ENCODE data around the gene CISD1. TPM values are rescaled to one million over a fixed set of nuclear protein-coding genes. Genes with fewer than 3 reads are reported as not detected.

The CISD1 gene
- total and polyA plus RNA-seq, 2 donors (not counting 3 experiments of a cell fraction or from before 2014, with no cell fraction given), result 25.5 to 53.0 TPM

DNA sequence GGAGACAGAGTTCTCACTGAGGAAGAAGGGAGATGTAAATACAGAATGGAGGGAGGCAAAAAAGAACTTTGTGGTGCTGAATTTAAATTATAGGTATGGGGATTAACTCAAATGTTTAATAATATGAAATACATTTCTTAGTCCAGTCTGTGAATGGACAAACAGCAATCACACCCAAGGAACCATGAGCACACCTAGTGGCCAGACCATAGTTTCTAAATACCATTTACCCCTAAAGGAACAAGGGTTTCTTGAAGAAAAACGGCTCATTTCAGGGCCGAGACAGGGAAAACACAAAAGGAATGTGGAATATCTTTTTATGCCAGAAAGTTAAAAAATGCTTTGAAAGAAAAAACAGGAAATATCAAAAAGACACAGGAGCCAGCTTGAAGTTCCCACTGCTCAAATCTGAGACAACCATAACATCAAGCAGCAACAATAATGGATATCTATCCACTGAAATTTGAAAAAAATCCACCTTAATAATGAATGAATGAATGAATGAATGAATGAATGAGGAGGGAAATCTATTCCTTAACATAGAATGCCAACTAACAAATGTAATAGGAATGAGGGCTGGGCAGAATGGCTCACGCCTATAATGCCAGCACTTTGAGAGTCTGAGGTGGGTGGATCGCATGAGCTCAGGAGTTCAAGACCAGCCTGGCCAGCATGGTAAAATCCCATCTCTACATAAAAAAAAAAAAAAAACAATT, 9.8 kb upstream of the CISD1 start:
- no peak for FAIRE-seq
- Histone ChIP-seq H2AFZ (ENCODE audit: low read depth, low read length) (no peak overlapping the region), H3K9me1 (replicated peaks; ENCODE audit: control insufficient read depth, extremely low read depth, insufficient read depth, low read length) (no peaks in the 10 kb centered on the region), H4K20me1 (replicated peaks; ENCODE audit: control insufficient read depth, extremely low read depth, insufficient read depth, low read length) (peaks cover 4% of the 10 kb centered on the region), H3K4me3 (replicated peaks in 1 of 3; ENCODE audit: insufficient read depth in 1 of 3, low read depth in 1 of 3, low read length in 3 of 3) (no peak overlapping the region), H3K27me3 (ENCODE audit: control insufficient read depth in 2 of 2, insufficient read depth in 2 of 2, low read length in 2 of 2) (no peaks in the 10 kb centered on the region), H3K9ac (replicated peaks; ENCODE audit: extremely low read depth, insufficient read depth, low read length) (no peak overlapping the region), H3K4me2 (ENCODE audit: insufficient read depth, low read length) (no peak overlapping the region), H3K9me3 (replicated peaks; ENCODE audit: control insufficient read depth, insufficient read depth, low read length) (no peaks in the 10 kb centered on the region), H3K36me3 (ENCODE audit: control insufficient read depth in 2 of 2, extremely low read depth in 1 of 2, insufficient read depth in 2 of 2, low read length in 2 of 2) (no peaks in the 10 kb centered on the region), H3K4me1 (ENCODE audit: control insufficient read depth, extremely low read depth, insufficient read depth, low read length) (peaks cover 8% of the 10 kb centered on the region), H3K27ac (ENCODE audit: insufficient read depth, low read depth, low read length) (no peak overlapping the region), H3K79me2 (ENCODE audit: control insufficient read depth, insufficient read depth, low read length) (peaks cover 29% of the 10 kb centered on the region)
- ChIA-PET POLR2A (no interaction called here), CTCF (no interaction called here)
- BruUV-seq (replicated peaks), result no TSS peak
- dilution Hi-C loops (cut with MboI; ENCODE audit: extremely low pct_ligation_motif_present, low sequenced_read_pairs), result no loop called here
- TF ChIP-seq, protein P1, sequence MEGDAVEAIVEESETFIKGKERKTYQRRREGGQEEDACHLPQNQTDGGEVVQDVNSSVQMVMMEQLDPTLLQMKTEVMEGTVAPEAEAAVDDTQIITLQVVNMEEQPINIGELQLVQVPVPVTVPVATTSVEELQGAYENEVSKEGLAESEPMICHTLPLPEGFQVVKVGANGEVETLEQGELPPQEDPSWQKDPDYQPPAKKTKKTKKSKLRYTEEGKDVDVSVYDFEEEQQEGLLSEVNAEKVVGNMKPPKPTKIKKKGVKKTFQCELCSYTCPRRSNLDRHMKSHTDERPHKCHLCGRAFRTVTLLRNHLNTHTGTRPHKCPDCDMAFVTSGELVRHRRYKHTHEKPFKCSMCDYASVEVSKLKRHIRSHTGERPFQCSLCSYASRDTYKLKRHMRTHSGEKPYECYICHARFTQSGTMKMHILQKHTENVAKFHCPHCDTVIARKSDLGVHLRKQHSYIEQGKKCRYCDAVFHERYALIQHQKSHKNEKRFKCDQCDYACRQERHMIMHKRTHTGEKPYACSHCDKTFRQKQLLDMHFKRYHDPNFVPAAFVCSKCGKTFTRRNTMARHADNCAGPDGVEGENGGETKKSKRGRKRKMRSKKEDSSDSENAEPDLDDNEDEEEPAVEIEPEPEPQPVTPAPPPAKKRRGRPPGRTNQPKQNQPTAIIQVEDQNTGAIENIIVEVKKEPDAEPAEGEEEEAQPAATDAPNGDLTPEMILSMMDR (IDR thresholded peaks at IDR 0.05; ENCODE audit: extremely low read depth in 1 of 2, insufficient read depth in 1 of 2, low read depth in 1 of 2, low read length in 2 of 2), result peak; percentile 21 to 24
- TF ChIP-seq JUN (IDR thresholded peaks at IDR 0.05; ENCODE audit: borderline replicate concordance, insufficient read depth, insufficient read length, low read depth), result no peak
- intact Hi-C loops (cut with micrococcal nuclease), result no loop called here
- no peak for DNase-seq (ENCODE audit: low read depth, low spot score)

DNA sequence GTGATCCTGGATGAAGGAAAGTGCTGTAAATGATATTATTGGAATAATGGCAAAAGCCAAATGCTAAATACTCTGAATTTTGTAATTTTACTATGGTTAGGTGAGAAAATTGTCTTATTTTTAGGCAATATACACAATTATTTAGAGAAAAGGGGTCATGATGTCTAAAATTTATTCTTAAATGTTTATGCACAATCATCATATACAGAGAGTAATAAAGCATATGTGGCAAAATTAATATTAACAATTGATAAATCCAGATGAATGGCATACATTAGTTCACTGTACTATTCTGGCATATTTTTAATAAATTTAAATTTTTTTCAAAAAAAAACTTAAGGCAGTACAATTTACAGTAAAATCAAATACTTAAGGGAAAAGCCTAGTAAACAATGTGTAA, 8.6 kb upstream of the CISD1 start:
- no peak overlapping the region for H3K27ac ChIP-seq (ENCODE audit: insufficient read depth, low read depth, low read length)
- peaks cover 14% of the 10 kb centered on the region for H3K4me1 ChIP-seq (ENCODE audit: control insufficient read depth, extremely low read depth, insufficient read depth, low read length)
- no peaks in the 10 kb centered on the region for H3K9me3 ChIP-seq (replicated peaks; ENCODE audit: control insufficient read depth, insufficient read depth, low read length)
- H3K36me3 ChIP-seq (ENCODE audit: control insufficient read depth in 2 of 2, extremely low read depth in 1 of 2, insufficient read depth in 2 of 2, low read length in 2 of 2), result no peaks in the 10 kb centered on the region
- no peak overlapping the region for H3K9ac ChIP-seq (replicated peaks; ENCODE audit: extremely low read depth, insufficient read depth, low read length)
- POLR2A ChIA-PET, result no interaction called here
- no peak for DNase-seq (ENCODE audit: low read depth, low spot score)
- no TSS peak for BruUV-seq (replicated peaks)
- no peaks in the 10 kb centered on the region for H3K9me1 ChIP-seq (replicated peaks; ENCODE audit: control insufficient read depth, extremely low read depth, insufficient read depth, low read length)
- H2AFZ ChIP-seq (ENCODE audit: low read depth, low read length), result no peak overlapping the region
- intact Hi-C loops (cut with micrococcal nuclease), result no loop called here
- no peak overlapping the region for H3K4me3 ChIP-seq (replicated peaks in 1 of 3; ENCODE audit: insufficient read depth in 1 of 3, low read depth in 1 of 3, low read length in 3 of 3)
- no peak overlapping the region for H3K4me2 ChIP-seq (ENCODE audit: insufficient read depth, low read length)
- H4K20me1 ChIP-seq (replicated peaks; ENCODE audit: control insufficient read depth, extremely low read depth, insufficient read depth, low read length), result peaks cover 2% of the 10 kb centered on the region
- FAIRE-seq, result no peak
- peaks cover 34% of the 10 kb centered on the region for H3K79me2 ChIP-seq (ENCODE audit: control insufficient read depth, insufficient read depth, low read length)
- dilution Hi-C loops (cut with MboI; ENCODE audit: extremely low pct_ligation_motif_present, low sequenced_read_pairs), result no loop called here
- CTCF ChIA-PET, result interaction anchor here (0.7 to 1.2 kb wide), 3 partner anchors 24 to 82 kb away, joined by 4 to 5 read pairs (median 4); no protein-coding TSS in a partner anchor
- TF ChIP-seq POLR2AphosphoS5 (IDR thresholded peaks at IDR 0.05; ENCODE audit: insufficient read depth, low read depth, low read length) (no peak), POLR2A (IDR thresholded peaks at IDR 0.05; ENCODE audit: low read depth, low read length) (no peak), EZH2 (IDR thresholded peaks at IDR 0.05; ENCODE audit: borderline replicate concordance, low read depth, low read length, severe bottlenecking) (no peak), MYC (IDR thresholded peaks at IDR 0.05; ENCODE audit: low read depth, low read length) (no peak), JUN (IDR thresholded peaks at IDR 0.05; ENCODE audit: borderline replicate concordance, insufficient read depth, insufficient read length, low read depth) (no peak), GATA2 (IDR thresholded peaks at IDR 0.05; ENCODE audit: insufficient read depth, insufficient read length, low read depth, low read length) (no peak), FOS (IDR thresholded peaks at IDR 0.05; ENCODE audit: borderline replicate concordance, insufficient read depth, low read length) (no peak)
- TF ChIP-seq, protein P1 (IDR thresholded peaks at IDR 0.05; ENCODE audit: extremely low read depth in 1 of 2, insufficient read depth in 1 of 2, low read depth in 1 of 2, low read length in 2 of 2), result no peak
- TF ChIP-seq, protein P2, sequence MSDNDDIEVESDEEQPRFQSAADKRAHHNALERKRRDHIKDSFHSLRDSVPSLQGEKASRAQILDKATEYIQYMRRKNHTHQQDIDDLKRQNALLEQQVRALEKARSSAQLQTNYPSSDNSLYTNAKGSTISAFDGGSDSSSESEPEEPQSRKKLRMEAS (IDR thresholded peaks at IDR 0.05; ENCODE audit: insufficient read depth, insufficient read length), result no peak
- H3K27me3 ChIP-seq (ENCODE audit: control insufficient read depth in 2 of 2, insufficient read depth in 2 of 2, low read length in 2 of 2), result no peaks in the 10 kb centered on the region
